Vagina (tissue), 2 donors: ENCODE results near the gene DHX8. TPM values are rescaled to one million over a fixed set of nuclear protein-coding genes. Genes with fewer than 3 reads are reported as not detected.
"Not testable (repeated sequence)": the region's sequence is repeated elsewhere in the genome, so short reads cannot be mapped to it uniquely, and the experiment has no call there.

Source experiments
- DNase-seq, 2 donors: peaks; one replicate each; pipeline ENCODE4 v3.0.0-alpha.2; 2017; ENCODE audit errors: extremely low spot score in 2 of 2
- H3K27ac ChIP-seq: fragments of 200-600 bp; sonication (generic); one replicate; pipeline ENCODE4 v1.5.1; 2019
- H3K27me3 ChIP-seq: fragments of 200-600 bp; sonication (generic); one replicate; pipeline ENCODE4 v1.5.1; 2019
- H3K36me3 ChIP-seq, 2 donors: fragments of 200-600 bp; sonication (generic); one replicate each; pipeline ENCODE4 v1.5.1; 2017 to 2019
- H3K4me1 ChIP-seq: fragments of 200-600 bp; sonication (generic); one replicate; pipeline ENCODE4 v1.5.1; 2019
- H3K4me3 ChIP-seq, 2 donors: fragments of 200-600 bp; sonication (generic); 1 replicate in 1 of 2; 2 replicates in 1 of 2; pipeline ENCODE4 v1.5.1; 2016 to 2019
- H3K9me3 ChIP-seq: fragments of 200-600 bp; sonication (generic); one replicate; pipeline ENCODE4 v1.5.1; 2019
- CTCF ChIP-seq, 3 experiments: fragments of 450-650 bp in 2 of 3; fragments of 200-600 bp in 1 of 3; sonication (generic) in 1 of 3; IDR thresholded peaks; one replicate each; pipeline ENCODE4 v1.5.1; 2017 to 2019; ENCODE audit warnings: antibody characterized with exemption in 3 of 3, mild to moderate bottlenecking in 2 of 3, moderate library complexity in 2 of 3
- POLR2A ChIP-seq, 2 donors: fragments of 450-650 bp; IDR thresholded peaks; one replicate each; pipeline ENCODE4 v1.6.1; 2017; ENCODE audit warnings: antibody characterized with exemption in 2 of 2, mild to moderate bottlenecking in 2 of 2, moderate library complexity in 2 of 2
- POLR2AphosphoS5 ChIP-seq, 2 donors: sonication (generic); formaldehyde crosslinking; IDR thresholded peaks; one replicate each; pipeline ENCODE4 v1.9.0; 2017; ENCODE audit warnings: antibody characterized with exemption in 2 of 2, mild to moderate bottlenecking in 2 of 2, low read depth in 1 of 2; ENCODE audit not compliant: insufficient read depth in 1 of 2
- intact Hi-C: fragments of 100-400 bp; cut with DNase I; formaldehyde crosslinking; loops from one replicate; pipeline ENCODE4 v1.15.1; 2023
- total RNA-seq: library from RNA; depleted of rRNA; stranded (reverse); fragments of >200 nt; gene quantifications from one replicate; pipeline ENCODE4 v1.2.3, GENCODE V29; 2016

DHX8 gene
- total RNA-seq, 1 donor from 2014 or later: 32.7 TPM

GRCh38 chr17:43448720-43449469 is 34.9 kb upstream of the DHX8 start:
- H3K27ac ChIP-seq: no peak overlapping the region
- H3K9me3 ChIP-seq: no peaks in the 10 kb centered on the region
- peaks cover 13% of the 10 kb centered on the region for H3K4me1 ChIP-seq
- TF ChIP-seq POLR2AphosphoS5 (IDR thresholded peaks at IDR 0.05; ENCODE audit: insufficient read depth in 1 of 2, low read depth in 1 of 2) (no peak), CTCF (IDR thresholded peaks at IDR 0.05) (no peak), POLR2A (IDR thresholded peaks at IDR 0.05) (no peak)
- DNase-seq: no peak
- H3K4me3 ChIP-seq: no peak overlapping the region
- intact Hi-C loops: no loop called here
- no peaks in the 10 kb centered on the region for H3K36me3 ChIP-seq
- H3K27me3 ChIP-seq: no peaks in the 10 kb centered on the region

GRCh38 chr17:43449470-43450248 is 34.1 kb upstream of the DHX8 start:
- Histone ChIP-seq H3K4me3 (no peak overlapping the region), H3K9me3 (no peaks in the 10 kb centered on the region), H3K27me3 (no peaks in the 10 kb centered on the region), H3K36me3 (no peaks in the 10 kb centered on the region), H3K4me1 (peaks cover 13% of the 10 kb centered on the region), H3K27ac (no peak overlapping the region)
- TF ChIP-seq POLR2A (IDR thresholded peaks at IDR 0.05) (no peak), CTCF (IDR thresholded peaks at IDR 0.05) (no peak), POLR2AphosphoS5 (IDR thresholded peaks at IDR 0.05; ENCODE audit: insufficient read depth in 1 of 2, low read depth in 1 of 2) (peak in 1 of 2 donors; percentile 17)
- intact Hi-C loops: no loop called here
- no peak for DNase-seq

- H3K4me3 ChIP-seq, H3K27me3 ChIP-seq, H3K36me3 ChIP-seq, intact Hi-C loops, H3K27ac ChIP-seq, DNase-seq, H3K9me3 ChIP-seq: not testable (repeated sequence)
- peaks cover 13% of the 10 kb centered on the region for H3K4me1 ChIP-seq
Measured at GRCh38 chr17:43450791-43451190, 33.0 kb upstream of the DHX8 start.

GRCh38 chr17:43451741-43452140 is 32.0 kb upstream of the DHX8 start:
- intact Hi-C loops, H3K36me3 ChIP-seq, H3K27ac ChIP-seq, H3K27me3 ChIP-seq, H3K4me3 ChIP-seq, H3K9me3 ChIP-seq, DNase-seq: not testable (repeated sequence)
- peaks cover 17% of the 10 kb centered on the region for H3K4me1 ChIP-seq

GRCh38 chr17:43453331-43453812 is 30.4 kb upstream of the DHX8 start:
- TF ChIP-seq POLR2AphosphoS5 (IDR thresholded peaks at IDR 0.05; ENCODE audit: insufficient read depth in 1 of 2, low read depth in 1 of 2) (no peak), CTCF (IDR thresholded peaks at IDR 0.05) (no peak), POLR2A (IDR thresholded peaks at IDR 0.05) (no peak)
- Histone ChIP-seq H3K27me3 (no peaks in the 10 kb centered on the region), H3K9me3 (no peaks in the 10 kb centered on the region), H3K4me1 (peaks cover 31% of the 10 kb centered on the region), H3K36me3 (no peaks in the 10 kb centered on the region), H3K4me3 (no peak overlapping the region), H3K27ac (no peak overlapping the region)
- intact Hi-C loops: no loop called here
- no peak for DNase-seq

GRCh38 chr17:43454868-43455267 is 28.9 kb upstream of the DHX8 start:
- Histone ChIP-seq H3K36me3 (no peaks in the 10 kb centered on the region), H3K9me3 (no peaks in the 10 kb centered on the region), H3K27me3 (no peaks in the 10 kb centered on the region), H3K27ac (no peak overlapping the region), H3K4me1 (peaks cover 30% of the 10 kb centered on the region), H3K4me3 (no peak overlapping the region)
- DNase-seq: no peak
- intact Hi-C loops: no loop called here
- no peak for TF ChIP-seq POLR2A (IDR thresholded peaks at IDR 0.05)
- TF ChIP-seq POLR2AphosphoS5 (IDR thresholded peaks at IDR 0.05; ENCODE audit: insufficient read depth in 1 of 2, low read depth in 1 of 2): no peak
- no peak for TF ChIP-seq CTCF (IDR thresholded peaks at IDR 0.05)
